ENCODE measurements around the gene SP7. TPM values are rescaled to one million over a fixed set of nuclear protein-coding genes. Genes with fewer than 3 reads are reported as not detected.

SP7 gene
- total RNA-seq, 1 donor from 2014 or later = not detected

DNA sequence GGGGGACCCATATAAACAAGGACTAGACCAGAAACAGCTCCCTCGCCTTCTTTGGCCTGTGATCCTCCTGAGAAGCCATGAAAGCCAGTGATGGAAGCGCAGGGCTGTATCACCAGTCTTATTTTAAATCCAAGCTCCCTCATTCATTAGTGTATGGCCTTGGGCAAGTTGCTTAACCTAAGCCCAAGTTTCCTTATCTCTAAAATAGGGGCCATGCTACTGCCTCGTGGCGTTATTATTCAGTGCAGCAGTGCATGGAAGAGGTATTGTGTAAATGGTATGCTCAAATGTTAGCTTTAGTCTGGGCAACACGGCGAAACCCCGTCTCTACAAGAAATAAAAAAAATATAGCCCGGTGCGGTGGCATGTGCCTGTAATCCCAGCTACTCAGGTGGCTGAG is 58.2 kb downstream of the SP7 start:
- Mint-ChIP-seq H3K4me3 (no peak overlapping the region), H3K36me3 (ENCODE audit: low read depth) (peaks cover 3% of the 10 kb centered on the region), H3K27me3 (no peaks in the 10 kb centered on the region), H3K4me1 (no peaks in the 10 kb centered on the region), H3K9me3 (no peaks in the 10 kb centered on the region), H3K27ac (no peak overlapping the region)
- ATAC-seq (ENCODE audit: low read depth) (no peak), DNase-seq (no peak)
- ChIA-PET CTCF (interaction anchor here (0.8 to 1.3 kb wide), 4 partner anchors 10 to 119 kb away, joined by 3 to 4 read pairs (median 4); partner anchors contain the start of gene AAAS), POLR2A (interaction anchor here (0.5 to 1.4 kb wide), 4 partner anchors 15 to 38 kb away, joined by 3 to 8 read pairs (median 4); no protein-coding TSS in a partner anchor)
- intact Hi-C loops (cut with micrococcal nuclease) = no loop called here
- TF ChIP-seq, protein P1, sequence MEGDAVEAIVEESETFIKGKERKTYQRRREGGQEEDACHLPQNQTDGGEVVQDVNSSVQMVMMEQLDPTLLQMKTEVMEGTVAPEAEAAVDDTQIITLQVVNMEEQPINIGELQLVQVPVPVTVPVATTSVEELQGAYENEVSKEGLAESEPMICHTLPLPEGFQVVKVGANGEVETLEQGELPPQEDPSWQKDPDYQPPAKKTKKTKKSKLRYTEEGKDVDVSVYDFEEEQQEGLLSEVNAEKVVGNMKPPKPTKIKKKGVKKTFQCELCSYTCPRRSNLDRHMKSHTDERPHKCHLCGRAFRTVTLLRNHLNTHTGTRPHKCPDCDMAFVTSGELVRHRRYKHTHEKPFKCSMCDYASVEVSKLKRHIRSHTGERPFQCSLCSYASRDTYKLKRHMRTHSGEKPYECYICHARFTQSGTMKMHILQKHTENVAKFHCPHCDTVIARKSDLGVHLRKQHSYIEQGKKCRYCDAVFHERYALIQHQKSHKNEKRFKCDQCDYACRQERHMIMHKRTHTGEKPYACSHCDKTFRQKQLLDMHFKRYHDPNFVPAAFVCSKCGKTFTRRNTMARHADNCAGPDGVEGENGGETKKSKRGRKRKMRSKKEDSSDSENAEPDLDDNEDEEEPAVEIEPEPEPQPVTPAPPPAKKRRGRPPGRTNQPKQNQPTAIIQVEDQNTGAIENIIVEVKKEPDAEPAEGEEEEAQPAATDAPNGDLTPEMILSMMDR (IDR thresholded peaks at IDR 0.05) = no peak

Other genes with a start within 250 kb of the SP7 start
- gene IGFBP6, start 238.7 kb downstream of the SP7 start, total RNA-seq = not detected in 2 replicates
- not detected in 2 replicates for gene SOAT2, start 232.9 kb downstream of the SP7 start, total RNA-seq
- gene ZNF740, start 155.6 kb downstream of the SP7 start, total RNA-seq = 64.4 and 67.2 TPM in 2 replicates
- gene CSAD, start 155.4 kb downstream of the SP7 start, total RNA-seq = 25.7 and 34.6 TPM in 2 replicates
- 137 and 139 TPM in 2 replicates for gene ITGB7, start 129.1 kb downstream of the SP7 start, total RNA-seq
- gene RARG, start 104.1 kb downstream of the SP7 start, total RNA-seq = 5.5 and 7.5 TPM in 2 replicates
- gene ESPL1, start 68.1 kb downstream of the SP7 start, total RNA-seq = 6.2 and 8.2 TPM in 2 replicates
- gene PFDN5, start 40.8 kb downstream of the SP7 start, total RNA-seq = 486 and 578 TPM in 2 replicates
- gene MYG1, start 36.7 kb downstream of the SP7 start, total RNA-seq = 59.1 and 65.3 TPM in 2 replicates
- gene AAAS, start 14.7 kb downstream of the SP7 start, total RNA-seq = 57.3 and 72.1 TPM in 2 replicates
- 99.2 and 102 TPM in 2 replicates for gene SP1, start 43.8 kb upstream of the SP7 start, total RNA-seq
- gene AMHR2, start 87.5 kb upstream of the SP7 start, total RNA-seq = not detected in 2 replicates
- gene PRR13, start 105.4 kb upstream of the SP7 start, total RNA-seq = 266 and 288 TPM in 2 replicates
- 841 and 853 TPM in 2 replicates for gene PCBP2, start 115.7 kb upstream of the SP7 start, total RNA-seq
- 3.6 and 6.0 TPM in 2 replicates for gene MAP3K12, start 163.1 kb upstream of the SP7 start, total RNA-seq
- gene TARBP2, start 164.9 kb upstream of the SP7 start, total RNA-seq = 45.7 and 49.6 TPM in 2 replicates
- gene NPFF, start 171.1 kb upstream of the SP7 start, total RNA-seq = not detected in 2 replicates